ENCODE measurements around the gene LUC7L2.

- no peak for TF ChIP-seq CTCF (IDR thresholded peaks at IDR 0.05)
- no peak for TF ChIP-seq POLR2A (IDR thresholded peaks at IDR 0.05)
These were observed 93.4 kb downstream of the LUC7L2 start for GRCh38 chr7:139452958-139453672.

Data from body of pancreas (tissue), 4 donors.